Left renal pelvis (tissue), 4 donors: ENCODE data around the gene ARFGEF2. TPM values are rescaled to one million over a fixed set of nuclear protein-coding genes. Genes with fewer than 3 reads are reported as not detected.

Source experiments
- DNase-seq, 4 donors: peaks; one replicate each; pipeline ENCODE4 v3.0.0-alpha.2; 2013; ENCODE audit warnings: low read depth in 4 of 4, low spot score in 3 of 4
- polyA plus RNA-seq, 4 donors: library from polyadenylated mRNA; unstranded; fragments of 120-200 nt; gene quantifications; one replicate each; pipeline ENCODE4 v1.2.1, GENCODE V29; 2013; ENCODE audit not compliant: insufficient read length in 4 of 4

The ARFGEF2 gene
- polyA plus RNA-seq, 4 donors = 15.7 to 29.2 (median 28.7) TPM

DNA sequence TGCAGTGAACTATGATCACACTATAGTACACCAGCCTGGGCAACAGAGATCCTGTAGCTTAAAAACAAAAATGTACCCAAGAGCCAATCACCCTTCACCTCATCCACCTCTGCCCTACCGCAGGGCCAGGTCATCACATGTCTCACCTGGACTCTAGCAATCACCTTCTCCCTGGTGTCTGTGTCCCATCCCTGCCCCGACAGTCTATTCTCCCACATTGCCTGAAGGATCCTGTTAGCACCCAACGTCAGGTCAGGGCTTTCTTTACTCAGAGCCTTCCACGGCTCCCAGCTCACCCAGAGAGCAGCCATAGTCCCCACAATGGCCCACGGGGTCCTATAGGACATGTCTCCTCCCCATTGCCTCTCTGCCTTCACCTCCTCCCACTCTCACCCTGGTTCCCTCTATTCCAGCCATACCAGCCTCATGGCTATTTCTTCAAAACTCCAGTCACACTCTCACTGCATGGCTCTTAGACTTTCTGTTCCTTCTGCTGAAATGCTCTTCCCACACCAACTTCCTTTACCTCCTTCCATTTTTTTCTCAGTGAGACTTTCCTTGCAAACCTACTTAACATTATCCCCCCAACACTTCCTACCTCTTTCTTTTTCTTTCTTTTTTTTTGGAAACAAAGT lies 22.5 kb upstream of the ARFGEF2 start:
- DNase-seq = no peak

- no peak for DNase-seq
Observed at GRCh38 chr20:48899881-48900280, 21.6 kb upstream of the ARFGEF2 start.

DNA sequence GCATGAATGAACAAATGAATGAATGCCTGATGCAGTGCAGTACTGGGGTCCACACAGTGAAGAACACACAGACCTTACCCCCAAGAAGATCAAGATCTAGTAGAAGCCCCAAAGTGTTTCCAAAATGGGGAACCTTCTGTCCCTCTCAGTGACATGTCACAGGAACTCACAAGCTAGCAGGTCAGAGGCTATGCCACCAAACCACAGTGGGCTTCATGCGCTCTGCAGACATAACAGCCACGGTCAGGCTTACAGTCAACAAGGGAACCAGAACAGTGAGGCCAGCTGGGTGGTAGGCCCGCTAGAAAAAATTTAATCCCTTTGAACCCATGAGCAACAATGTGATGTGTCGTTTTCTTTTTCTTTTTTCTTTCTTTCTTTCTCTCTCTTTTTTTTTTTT lies 20.2 kb upstream of the ARFGEF2 start:
- DNase-seq = no peak

DNA sequence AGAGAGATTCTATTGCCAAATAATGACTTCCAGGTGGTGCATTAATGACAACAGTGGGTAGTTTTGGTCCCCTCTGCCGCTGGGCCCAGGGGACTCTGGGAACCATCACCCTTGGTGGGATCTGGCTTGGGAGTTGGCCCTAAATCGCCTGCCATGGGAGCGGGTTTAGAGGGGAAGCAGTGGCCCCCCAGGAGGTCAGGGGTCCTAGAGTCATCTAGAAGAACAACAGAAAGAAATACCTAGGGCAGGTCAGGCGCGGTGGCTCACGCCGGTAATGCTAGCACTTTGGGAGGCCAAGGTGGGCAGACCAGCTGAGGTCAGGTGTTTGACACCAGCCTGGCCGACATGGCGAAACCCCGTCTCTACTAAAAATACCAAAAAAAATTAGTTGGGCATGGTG lies 17.8 kb upstream of the ARFGEF2 start:
- DNase-seq = no peak

DNA sequence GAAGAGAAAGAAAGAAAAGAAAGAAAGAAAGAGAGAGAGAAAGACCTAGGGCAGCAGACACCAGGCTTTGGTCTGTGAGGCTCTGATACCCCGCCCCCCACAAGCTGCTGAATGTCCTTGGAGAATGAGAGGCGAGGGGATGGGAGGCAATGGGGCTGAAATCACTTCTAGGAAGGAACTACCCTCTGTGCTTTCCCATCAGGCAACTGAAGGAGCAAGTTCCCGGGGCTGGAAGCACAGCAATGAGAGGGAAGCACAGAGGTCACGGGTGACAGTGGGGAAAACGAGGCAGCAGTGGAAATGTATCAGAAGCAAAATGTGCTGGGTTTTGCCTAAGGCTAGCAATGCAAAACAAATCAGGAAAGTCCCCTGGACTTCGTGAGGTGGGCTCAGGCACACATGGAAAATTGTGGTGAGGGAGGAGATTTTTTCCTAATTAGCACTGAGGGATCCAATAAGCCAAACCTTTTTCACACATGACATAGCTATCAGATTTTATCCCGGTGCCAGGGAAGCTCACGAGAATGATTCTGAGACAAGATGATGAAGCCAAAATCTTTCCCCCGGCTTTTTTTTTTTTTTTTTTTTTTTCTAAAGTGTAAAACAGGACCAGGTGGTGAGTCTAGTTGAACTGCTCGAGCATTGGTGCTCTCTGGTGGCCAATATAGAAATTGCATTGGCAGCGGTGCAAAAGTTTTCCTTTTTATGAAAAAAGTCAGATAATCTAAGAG lies 16.8 kb upstream of the ARFGEF2 start:
- DNase-seq = no peak

DNA sequence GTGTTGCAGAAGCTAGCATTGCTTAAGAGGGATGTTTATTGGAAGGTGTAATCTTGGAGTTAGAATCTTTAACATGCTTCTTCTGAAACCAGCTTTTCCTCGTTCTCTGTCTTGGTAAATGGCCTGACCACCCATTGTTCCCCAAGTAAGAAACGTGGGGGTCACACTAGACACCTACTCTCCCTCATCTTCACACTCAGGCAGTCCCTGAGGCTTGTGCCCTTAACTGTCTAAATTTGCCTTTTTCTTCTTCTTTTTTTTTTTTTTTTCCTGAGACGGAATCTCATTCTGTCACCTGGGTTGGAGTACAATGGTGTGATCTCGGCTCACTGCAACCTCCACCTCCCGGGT lies 16.2 kb upstream of the ARFGEF2 start:
- DNase-seq = no peak

DNA sequence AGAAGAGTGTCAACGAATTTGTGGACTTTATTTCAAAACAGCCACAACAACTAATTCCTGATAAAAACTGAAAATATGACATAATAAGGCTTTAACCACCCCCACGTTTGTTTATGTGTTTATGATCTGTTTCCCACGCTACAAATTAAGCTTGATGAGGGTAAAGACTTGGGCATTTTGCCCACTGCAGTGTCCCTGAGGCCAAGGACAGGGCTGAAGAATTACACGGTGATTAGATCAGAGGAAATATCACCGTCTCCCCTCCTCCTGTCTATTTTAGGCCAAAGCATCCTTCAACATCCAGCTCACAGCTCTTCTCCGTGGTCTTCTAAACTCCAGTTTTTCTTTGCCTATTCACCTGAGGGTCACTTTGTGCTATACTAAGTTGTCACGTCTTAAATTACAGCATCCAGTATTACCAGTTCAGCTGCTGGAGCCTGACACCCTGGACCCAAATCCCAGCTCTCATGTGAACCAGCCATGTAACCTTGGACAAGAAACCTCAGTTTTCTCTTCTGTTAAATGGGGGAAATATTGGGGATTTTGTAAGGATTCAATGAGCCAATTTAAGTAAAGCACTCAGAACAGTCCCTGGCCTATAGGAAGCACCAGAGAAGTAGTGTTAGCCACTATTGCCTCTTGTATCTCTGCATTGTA lies 15.2 kb upstream of the ARFGEF2 start:
- DNase-seq = no peak

- DNase-seq = no peak
Observed at GRCh38 chr20:48908656-48909319, 12.7 kb upstream of the ARFGEF2 start.

GRCh38 chr20:48909910-48910309 lies 11.6 kb upstream of the ARFGEF2 start:
- DNase-seq = no peak

DNA sequence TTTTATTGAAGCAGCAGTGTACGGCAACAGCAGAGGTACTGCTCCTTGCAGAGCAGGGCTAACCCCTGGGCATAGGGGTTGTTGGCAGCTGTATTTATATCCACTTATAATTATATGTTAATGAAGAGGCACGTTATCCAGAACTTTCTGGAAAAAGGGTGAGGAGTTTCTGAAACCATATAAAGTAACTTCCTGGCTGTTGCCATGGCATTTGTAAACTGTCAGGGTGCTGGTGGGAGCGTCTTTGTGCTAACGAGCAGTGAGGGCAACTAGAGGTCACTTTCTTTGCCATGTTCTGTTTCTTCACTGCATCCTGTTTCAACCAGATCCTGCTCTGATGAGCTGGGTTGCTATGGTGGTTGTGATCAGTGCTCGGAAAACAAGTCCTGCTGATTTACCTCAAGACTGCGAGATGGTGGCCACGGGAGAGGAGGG lies 11.1 kb upstream of the ARFGEF2 start:
- DNase-seq = no peak

DNA sequence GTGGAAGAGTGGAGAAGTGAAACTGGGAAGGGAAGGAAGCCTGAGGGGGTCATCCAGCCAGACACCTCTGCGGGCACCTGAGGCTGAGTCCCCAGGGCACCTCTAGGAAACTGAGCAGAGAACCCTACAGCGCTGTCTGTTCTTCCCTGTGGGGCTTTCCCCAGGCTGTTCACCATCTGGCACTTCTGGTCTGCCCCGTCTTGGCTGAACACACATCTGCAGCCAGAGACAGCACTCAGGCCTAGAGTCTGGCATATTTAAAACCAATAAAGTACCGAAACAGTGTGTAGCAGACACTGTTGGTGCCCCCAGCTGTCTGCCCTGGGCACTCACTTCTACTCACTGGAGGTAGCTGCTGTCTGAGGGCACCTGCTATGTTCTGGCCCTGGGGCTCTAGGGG lies 9.4 kb upstream of the ARFGEF2 start:
- no peak for DNase-seq

- no peak for DNase-seq
Observed at GRCh38 chr20:48916699-48917098, 4.8 kb upstream of the ARFGEF2 start.

DNA sequence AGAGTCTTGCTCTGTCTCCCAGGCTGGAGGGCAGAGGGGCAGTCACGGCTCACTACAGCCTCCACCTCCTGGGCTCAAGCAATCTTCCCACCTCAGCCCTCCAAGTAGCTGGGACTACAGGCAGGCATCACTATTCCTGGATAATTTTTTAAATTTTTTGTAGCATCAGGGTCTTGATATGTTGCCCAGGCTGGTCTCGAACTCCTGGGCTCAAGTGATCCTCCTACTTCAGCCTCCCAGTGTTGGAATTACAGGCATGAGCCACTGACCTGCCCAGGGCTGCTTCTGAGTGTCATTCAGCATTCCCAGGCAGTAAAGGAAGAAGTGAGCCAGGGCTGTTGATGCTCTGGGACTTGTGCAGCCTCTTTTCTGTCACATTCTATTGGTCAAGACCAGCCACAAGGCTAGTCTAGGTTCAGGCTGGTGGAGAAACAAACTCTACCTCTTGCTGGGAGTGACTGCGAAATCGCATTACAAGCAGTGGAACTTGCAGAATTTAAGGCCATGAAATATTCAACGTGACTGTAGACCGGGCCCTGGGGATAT lies 2.1 kb upstream of the ARFGEF2 start:
- DNase-seq = no peak

GRCh38 chr20:48919882-48920526 lies 1.5 kb upstream of the ARFGEF2 start:
- DNase-seq = no peak

- DNase-seq = no peak
Observed at GRCh38 chr20:48920527-48921167, 864 bp upstream of the ARFGEF2 start.

DNA sequence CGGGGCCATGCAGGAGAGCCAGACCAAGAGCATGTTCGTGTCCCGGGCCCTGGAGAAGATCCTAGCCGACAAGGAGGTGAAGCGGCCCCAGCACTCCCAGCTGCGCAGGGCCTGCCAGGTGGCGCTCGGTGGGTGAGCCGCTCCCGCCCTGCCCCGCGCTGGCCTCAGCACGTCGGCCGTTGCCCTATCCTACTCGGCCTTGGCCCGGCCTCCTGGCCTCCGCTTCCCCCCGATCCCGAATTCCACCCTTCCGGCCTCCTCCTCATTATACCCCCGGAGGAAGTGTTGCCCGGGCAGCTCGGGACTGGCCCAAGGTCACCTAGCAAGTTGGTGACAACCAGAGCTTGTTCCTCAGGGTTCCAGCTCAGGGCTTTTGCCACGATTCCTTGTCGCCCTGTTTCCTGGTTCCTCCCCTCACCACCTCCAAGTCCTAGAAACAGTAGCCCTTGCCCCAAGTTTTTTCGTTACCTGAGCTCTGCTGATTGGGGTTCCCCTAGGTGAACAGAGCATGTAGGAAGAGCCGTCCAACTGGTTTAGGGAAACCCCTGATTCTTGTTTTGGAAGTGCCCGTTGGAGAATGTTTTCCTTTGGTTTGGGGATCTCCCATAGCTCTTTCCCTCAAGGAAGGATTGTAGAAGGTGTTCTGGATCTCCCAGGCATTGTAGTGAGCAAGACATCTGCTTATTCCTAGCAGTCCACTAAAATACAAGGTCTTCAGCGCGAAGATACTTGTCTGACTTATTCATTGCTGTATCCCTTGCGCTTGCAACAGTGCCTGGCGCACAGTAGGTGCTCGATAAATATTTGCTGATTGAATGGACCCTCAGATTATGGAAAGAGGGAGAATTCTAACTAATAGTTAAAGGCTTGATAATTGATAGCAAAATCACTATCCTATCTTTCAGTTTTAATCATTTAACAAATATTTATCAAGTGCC lies 641 bp downstream of the ARFGEF2 start:
- peak in 1 of 4 donors; percentile 10 for DNase-seq

DNA sequence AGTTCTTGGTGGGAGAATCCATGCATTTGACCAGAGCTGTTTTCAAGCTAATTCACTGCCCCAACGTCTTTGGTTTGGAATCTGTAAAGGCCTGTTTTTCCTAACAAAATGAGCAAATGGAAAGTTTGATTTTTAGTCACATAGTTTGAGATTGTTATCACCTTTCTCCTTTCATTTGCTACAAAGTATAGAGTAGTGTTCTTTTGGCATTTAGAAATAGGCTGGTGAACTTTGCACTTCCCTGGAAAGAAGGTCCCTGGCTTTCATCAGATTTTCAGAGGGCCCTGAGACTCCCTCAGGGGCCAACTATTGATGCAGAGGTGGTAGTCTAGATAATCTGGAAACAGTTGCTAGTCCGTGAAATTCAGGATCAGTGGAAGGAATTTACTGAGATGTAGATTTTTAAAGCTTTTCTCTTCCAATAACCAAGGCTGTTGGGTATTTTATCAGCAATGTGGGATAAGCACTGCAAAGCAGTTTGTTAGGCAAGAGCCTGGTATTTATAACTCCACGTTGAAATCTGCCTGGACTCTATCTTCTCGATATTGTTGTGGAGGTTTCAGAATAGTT lies 1.7 kb downstream of the ARFGEF2 start:
- no peak for DNase-seq

DNA sequence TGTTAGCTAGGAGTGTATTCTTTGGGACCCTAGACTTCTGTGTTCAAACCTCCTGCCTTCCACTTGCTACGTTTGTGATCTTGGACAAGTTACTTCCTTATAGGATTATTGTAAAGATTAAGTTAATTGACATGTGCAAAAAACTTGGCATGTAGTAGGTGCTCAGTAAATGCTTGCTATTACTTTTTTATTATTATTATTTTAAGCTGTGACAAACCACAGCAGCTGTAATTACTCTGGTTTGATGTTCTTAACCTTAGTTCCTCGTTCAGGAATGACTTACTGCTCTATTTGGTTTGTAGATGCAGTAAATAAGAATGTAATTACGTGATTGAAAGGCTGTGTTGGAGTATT lies 3.2 kb downstream of the ARFGEF2 start:
- DNase-seq = no peak

- DNase-seq = no peak
Observed at GRCh38 chr20:48926267-48926666, 4.8 kb downstream of the ARFGEF2 start.
